Left hindlimb (tissue), 1 donor: ENCODE measurements around the gene SDK1.
"Not testable (repeated sequence)": the region's sequence is repeated elsewhere in the genome, so short reads cannot be mapped to it uniquely, and the experiment has no call there.

Experiments
- DNase-seq: peaks from one replicate; pipeline ENCODE4 v3.0.0-alpha.2; 2018

Gene SDK1

GRCh38 chr7:3941706-3942105 is 640.7 kb downstream of the SDK1 start:
- not testable (repeated sequence) for DNase-seq

DNA sequence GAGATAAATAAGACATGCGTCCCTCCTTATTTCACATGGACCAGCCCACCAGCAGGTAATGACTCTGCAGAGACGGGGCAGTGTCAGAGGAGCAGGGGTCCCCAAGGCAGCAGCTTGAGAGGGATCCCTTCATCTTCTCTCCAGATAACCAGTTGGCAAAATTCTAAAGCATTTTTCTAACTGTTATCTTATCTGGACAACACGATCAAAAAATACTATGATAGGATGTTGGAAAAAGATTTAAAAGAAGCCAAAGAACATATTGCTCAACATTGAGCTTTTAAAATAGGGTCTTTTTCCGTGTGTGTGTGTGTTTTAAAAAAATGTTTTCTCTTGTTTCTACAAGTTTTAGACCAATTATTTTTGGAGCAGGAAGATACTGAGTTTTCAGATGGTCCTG is 641.2 kb downstream of the SDK1 start:
- no peak for DNase-seq

DNA sequence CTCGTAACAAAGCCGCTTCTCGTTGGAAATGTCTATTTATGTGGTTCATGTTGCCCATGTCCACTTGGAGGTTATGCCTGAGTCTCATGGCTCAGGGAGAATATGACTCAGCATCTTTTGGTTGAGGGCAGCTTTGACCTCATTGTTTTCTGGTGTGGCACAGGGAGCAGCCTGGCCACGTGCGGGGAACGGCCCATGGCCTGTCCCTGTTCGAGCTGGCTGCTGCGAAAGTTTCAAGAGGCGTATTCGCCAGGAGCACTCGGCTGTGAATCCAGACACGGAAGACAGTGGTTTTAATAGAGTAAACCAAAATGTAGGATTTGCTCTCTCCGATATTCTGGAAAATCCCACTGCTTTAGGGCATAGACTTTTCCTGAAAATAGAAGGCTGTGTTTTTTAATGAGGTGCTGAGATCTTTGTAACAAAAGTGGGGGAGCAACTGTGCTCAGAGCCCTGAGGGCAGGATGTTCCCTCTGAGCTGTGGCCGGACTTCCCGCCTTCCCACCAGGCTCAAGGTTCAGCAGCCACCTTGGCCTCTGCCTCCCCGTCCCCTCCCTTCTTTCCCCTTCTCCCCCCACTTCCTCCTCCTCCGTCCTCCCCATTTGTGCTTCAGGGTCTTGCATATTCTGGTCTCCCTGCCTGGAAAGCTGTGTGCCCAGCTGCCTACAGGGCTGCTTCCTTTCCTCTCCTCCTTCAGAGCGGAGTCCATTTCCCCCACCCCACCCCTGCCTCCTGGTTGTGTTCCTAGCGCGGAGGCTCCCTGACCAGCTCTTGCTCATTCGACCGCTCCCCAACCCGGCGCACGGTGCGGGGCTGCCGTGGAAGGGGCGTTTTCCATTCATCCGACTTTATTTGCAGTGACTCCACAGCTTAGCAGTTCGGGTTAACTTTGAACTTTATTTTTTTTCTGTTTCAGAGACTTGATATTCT is 642.0 kb downstream of the SDK1 start:
- DNase-seq = no peak

DNA sequence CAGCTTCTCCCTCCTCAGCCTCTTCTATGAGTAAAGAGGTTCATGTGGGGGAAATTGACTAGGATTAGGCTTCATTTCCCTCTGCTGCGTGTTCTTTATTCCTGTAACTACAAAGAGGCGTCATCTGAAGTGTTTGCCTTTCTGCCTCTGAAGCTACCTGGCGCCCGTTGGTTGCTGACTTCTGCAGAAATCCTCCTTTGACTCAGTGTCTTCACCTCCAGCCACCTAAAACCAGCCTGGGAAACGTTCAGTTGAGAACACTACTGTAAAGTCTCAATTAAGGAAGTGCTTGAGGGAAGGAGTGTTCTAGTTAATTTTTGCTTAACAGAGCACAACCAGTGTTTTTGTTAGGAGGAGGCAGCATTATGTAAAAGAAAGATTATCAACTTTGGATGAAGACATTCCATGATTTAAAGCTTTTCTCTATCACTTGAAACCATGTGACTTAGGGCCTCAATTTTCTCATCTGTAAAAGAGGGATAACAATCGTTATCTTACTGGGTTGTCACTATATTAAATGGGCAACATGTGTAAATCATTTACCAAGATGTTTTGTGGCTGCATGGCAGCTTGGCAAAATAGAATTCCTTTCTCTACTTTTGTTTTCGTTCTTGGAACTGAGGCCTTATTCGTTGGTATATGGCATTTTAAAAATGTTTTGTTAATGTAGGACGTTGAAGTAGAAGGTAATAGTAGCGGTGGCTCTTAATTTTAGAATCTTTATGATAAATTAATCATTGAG is 642.9 kb downstream of the SDK1 start:
- DNase-seq = no peak

GRCh38 chr7:3949242-3949640 is 648.2 kb downstream of the SDK1 start:
- no peak for DNase-seq

GRCh38 chr7:3950249-3950648 is 649.2 kb downstream of the SDK1 start:
- DNase-seq = no peak

- DNase-seq = no peak
Measured at GRCh38 chr7:3951316-3952055, 650.4 kb downstream of the SDK1 start.

- DNase-seq = no peak
Measured at GRCh38 chr7:3953133-3953532, 652.1 kb downstream of the SDK1 start.

DNA sequence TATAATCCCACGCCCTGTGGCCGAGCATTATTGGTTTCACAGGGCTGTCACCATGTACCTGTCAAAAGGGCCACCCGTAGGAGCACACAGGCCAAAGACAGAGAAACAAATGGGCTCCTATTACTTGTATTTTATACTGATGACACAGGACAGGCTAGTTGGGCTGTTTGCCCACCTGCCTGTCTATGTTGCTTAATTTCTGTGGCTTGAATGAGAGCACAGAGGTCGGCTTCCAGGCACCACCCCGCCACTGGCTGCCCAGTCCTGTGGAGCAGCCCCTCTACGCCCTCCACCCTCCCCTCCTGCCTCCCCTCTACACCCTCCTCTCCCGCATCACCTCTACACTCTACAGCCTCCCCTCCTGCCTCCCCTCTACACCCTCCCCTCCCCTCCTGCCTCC is 652.9 kb downstream of the SDK1 start:
- DNase-seq = no peak

DNA sequence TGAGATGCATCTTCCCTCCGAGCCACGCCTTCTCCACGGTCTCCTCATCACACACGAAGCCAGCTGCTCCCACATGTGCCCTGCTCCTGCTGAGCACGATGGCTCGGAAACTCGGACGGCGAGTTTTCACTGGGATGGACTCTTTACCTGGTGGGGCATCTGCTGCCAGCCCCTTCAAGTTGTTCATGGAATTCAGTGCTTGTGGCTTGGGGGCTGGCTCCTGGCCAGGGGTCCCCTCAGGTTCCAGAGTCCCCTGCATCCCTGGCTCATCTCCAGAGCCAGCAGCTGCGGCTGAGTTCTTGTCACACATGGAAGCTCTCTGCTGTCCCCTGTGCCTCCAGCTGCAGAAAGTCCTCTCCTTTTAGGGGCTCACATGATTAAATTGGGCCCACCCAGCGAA is 654.0 kb downstream of the SDK1 start:
- DNase-seq = no peak

DNA sequence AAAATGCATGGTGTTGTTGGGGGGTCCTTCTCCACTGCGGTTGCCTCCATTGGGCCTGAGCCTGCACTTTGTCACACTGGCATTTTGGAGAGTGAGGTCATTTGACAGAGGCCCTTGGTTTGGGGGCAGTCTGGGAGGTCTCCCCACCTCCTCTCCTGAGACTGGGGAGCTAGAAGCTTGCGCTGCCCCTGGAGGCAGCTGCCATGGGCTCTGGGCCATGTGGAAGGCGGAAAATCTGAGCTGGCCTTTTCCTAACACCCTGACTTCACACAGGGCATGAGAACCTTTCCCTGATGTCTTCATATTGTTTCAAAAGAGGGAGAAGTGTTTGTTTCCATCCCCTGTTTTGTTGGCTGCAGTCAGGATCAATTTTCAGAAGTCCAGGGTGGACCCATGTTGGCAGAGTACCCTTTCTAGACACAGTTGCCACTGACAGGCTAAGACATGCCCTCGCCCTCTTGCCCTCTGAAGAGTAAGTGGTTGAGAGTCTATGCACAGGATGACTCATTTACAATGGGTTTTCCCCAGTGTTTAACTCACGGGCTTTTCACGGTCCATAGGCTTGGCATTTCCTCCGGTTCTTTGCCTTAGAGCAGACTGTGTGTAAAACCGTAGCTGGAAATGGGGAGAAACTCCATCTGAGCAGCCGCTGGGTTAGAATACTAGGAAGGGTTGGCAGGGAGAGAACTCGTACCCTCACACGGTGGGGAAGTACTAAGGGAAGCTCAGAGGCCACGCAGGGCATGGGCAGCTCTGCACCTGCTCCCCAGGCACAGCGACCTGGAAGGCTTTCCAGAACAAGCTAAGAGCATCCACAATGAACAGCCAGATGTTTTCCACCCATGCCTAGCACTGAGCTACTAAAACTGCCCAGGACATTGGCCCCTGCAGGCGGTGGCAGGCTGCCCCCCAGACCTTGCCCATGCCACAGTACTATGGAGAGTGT is 655.0 kb downstream of the SDK1 start:
- DNase-seq = no peak

DNA sequence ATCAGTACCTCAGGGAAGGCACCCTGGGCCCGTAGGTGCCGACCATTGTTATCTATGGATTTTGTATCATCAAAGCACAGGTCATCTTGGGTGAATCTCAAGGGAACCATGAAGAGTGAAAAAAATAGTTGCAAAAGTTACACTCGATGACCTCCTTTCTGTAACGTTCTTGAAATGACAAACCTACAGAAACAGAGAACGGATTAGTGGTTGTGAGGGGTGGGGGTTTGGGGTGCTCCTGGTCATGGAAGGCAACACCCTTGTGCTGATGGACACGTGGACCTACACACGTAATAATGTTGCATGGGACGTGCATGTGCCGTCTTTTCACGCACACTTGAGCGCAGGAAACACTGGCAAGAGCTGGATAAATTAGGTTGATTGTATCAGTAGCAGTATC is 655.9 kb downstream of the SDK1 start:
- no peak for DNase-seq

DNA sequence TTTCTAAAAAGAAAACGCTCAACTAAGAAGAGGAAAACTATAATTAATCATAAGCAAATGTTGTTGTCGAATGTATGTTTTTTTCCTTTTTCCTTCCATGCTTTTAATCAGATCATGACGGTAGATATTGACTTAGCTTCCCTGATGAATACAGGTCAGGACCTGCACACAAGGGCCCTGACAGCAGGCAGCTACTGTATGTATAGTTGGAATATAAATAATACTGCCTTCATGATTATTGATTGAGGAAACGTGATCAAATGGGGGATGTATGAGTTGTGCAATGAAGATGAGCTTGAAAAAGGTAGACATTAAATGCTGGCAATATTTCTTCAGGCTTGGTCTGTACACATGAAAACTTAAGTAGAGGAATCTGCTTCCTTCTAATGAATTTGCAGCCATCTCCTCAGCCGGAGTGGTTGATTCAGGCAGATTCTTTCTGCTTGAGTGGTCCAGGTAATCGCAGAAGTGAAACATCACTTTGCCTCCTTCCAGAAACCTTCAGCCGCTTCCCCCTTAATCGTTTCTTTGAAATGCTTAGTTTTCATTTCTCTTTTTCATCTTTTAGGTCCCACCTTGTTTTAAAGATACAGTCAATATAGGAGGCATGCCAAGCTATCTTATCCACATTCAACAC is 656.5 kb downstream of the SDK1 start:
- DNase-seq = no peak

DNA sequence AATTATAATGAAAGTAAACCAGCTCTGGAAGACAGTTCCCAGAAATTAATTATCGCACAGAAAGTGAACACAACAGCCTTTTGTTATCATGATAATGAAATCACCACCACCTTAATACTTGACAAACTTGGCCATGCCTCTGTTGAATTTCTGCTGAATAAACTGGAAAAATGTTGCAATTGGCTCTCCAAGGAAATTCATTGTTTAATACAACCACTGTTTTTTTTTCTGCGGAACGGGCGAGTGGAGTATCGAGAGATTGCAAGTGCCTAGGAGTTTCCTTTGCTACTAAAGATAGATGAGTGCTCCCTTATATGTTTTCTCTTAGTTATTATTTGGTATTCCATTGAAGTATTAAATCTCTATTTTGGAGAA is 657.0 kb downstream of the SDK1 start:
- no peak for DNase-seq

DNA sequence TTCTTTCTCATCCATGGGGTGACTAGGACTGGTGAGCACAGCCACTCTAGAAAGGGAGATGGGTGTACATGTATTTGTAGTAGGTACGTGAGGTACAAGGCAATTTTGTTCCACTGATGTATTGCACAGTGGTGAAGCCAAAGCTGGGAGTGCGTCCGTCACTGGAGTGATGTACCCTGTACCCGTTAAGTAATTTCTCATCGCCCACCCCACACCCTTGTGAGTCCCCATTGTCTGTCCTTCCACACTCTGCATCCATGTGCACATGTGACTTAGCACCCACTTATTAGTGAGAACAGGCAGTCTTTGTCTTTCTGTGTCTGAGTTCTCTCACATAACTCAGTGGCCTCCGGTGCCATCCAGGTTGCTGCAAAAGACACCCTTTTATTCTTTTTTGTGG is 658.3 kb downstream of the SDK1 start:
- no peak for DNase-seq

DNA sequence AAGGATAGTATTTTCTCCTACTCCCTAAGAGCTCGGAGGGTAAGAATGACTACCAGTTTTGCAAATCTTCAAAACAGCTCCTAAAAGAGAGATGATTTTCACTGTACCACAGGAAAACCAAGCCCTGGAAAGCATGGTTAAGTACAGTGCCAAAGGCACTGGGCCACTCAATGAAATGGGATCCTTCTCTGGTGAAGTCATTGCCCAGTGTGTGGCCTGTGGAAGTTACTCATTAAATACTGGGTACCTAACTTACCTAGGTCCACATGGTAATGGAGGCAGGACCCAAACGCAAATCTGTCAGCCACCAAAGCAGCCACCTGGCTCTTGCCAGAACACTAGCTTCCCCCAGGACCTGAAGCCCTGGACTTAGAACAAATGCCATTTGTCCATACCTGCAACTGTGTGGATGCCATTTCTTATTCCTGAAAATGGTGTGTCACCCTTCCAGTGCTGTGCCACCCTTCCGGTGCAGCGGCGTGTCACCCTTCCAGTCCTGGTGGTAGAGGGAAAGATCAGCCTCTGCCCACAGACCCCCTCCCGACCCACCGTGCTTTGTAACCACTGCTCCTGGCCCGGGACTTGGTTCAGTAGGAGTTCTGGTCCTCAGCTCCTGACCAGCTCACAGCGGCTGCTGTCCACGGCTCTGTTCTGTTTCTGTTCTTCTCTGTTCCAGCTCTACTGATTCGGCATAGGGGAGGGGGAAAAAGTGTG is 659.2 kb downstream of the SDK1 start:
- DNase-seq = no peak

GRCh38 chr7:3960942-3961341 is 659.9 kb downstream of the SDK1 start:
- no peak for DNase-seq

- DNase-seq = no peak
Measured at GRCh38 chr7:3961857-3962503, 660.9 kb downstream of the SDK1 start.

DNA sequence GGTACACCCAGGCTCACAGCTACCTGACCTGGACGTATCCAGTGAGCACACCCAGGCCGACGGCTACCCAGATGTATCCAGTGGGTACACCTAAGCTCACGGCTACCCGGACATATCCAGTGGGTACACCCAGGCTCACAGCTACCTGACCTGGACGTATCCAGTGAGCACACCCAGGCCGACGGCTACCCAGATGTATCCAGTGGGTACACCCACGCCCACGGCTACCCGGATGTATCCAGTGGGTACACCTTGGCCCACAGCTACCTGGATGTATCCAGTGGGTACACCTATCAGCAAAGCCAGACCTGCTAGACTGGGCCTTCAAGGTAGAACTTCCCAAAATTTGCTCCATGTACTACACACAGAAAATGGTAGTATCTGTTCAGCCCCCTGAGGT is 662.7 kb downstream of the SDK1 start:
- DNase-seq = not testable (repeated sequence)

DNA sequence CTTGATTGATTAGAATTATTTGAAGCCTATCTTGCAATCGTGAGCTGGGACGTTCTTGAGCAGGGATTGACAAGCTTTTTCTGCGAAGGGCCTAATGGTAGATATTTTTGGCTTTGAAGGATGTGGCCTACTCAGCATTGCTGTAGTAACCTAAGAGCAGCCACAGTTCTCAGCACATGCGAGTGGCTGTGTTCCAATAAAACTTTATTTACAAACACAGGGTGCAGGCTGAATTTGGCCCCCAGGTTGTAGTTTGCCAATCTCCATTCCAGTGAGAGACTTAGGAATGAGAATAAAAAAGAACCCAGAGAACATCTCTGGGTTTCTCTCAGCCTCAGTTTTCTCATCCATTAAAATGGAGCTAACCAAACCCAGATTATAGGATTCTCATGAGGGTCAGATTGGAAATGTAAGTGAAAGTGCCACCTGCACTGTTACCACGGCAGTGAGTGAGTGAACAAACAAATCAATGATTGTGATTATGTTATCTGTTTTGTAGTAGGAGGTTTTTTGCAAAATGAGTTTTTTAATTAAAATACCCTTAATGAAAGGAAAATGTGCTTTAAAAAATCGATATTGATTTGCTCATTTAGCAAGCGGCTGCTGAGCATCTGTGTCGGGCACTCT is 664.0 kb downstream of the SDK1 start:
- no peak for DNase-seq
